ENCODE measurements around the gene MNT.

The MNT gene

GRCh38 chr17:2368359-2368758 is 32.5 kb downstream of the MNT start:
- peaks cover 15% of the 10 kb centered on the region for H3K4me1 Mint-ChIP-seq
- DNase-seq = no peak
- H3K36me3 Mint-ChIP-seq (ENCODE audit: low read depth) = no peaks in the 10 kb centered on the region
- H3K27me3 Mint-ChIP-seq (ENCODE audit: low read depth, poor library complexity) = peaks cover 3% of the 10 kb centered on the region
- H3K9me3 Mint-ChIP-seq = no peaks in the 10 kb centered on the region
- H3K4me3 Mint-ChIP-seq = no peak overlapping the region
- no peak overlapping the region for H3K27ac Mint-ChIP-seq
- TF ChIP-seq CTCF (IDR thresholded peaks at IDR 0.05) = no peak

GRCh38 chr17:2366747-2367494 is 33.9 kb downstream of the MNT start:
- DNase-seq = peak; percentile 56
- Mint-ChIP-seq H3K27me3 (ENCODE audit: low read depth, poor library complexity) (peaks cover 3% of the 10 kb centered on the region), H3K27ac (no peak overlapping the region), H3K4me3 (no peak overlapping the region), H3K4me1 (peaks cover 15% of the 10 kb centered on the region), H3K9me3 (no peaks in the 10 kb centered on the region), H3K36me3 (ENCODE audit: low read depth) (peaks cover 5% of the 10 kb centered on the region)
- TF ChIP-seq CTCF (IDR thresholded peaks at IDR 0.05) = peak; percentile 49

- H3K36me3 Mint-ChIP-seq (ENCODE audit: low read depth) = peaks cover 11% of the 10 kb centered on the region
- H3K27ac Mint-ChIP-seq = no peak overlapping the region
- peaks cover 1% of the 10 kb centered on the region for H3K27me3 Mint-ChIP-seq (ENCODE audit: low read depth, poor library complexity)
- H3K4me3 Mint-ChIP-seq = no peak overlapping the region
- no peaks in the 10 kb centered on the region for H3K9me3 Mint-ChIP-seq
- no peak for TF ChIP-seq CTCF (IDR thresholded peaks at IDR 0.05)
- H3K4me1 Mint-ChIP-seq = peaks cover 21% of the 10 kb centered on the region
- DNase-seq = no peak
These were observed 35.7 kb downstream of the MNT start for GRCh38 chr17:2365132-2365531.

- peaks cover 11% of the 10 kb centered on the region for H3K36me3 Mint-ChIP-seq (ENCODE audit: low read depth)
- no peak overlapping the region for H3K4me3 Mint-ChIP-seq
- peaks cover 17% of the 10 kb centered on the region for H3K4me1 Mint-ChIP-seq
- H3K9me3 Mint-ChIP-seq = no peaks in the 10 kb centered on the region
- H3K27ac Mint-ChIP-seq = no peak overlapping the region
- DNase-seq = no peak
- TF ChIP-seq CTCF (IDR thresholded peaks at IDR 0.05) = no peak
- no peaks in the 10 kb centered on the region for H3K27me3 Mint-ChIP-seq (ENCODE audit: low read depth, poor library complexity)
These were observed 36.1 kb downstream of the MNT start for GRCh38 chr17:2364763-2365116.

GRCh38 chr17:2363851-2364762 is 36.8 kb downstream of the MNT start:
- no peaks in the 10 kb centered on the region for H3K27me3 Mint-ChIP-seq (ENCODE audit: low read depth, poor library complexity)
- peaks cover 11% of the 10 kb centered on the region for H3K36me3 Mint-ChIP-seq (ENCODE audit: low read depth)
- no peak overlapping the region for H3K27ac Mint-ChIP-seq
- no peak for TF ChIP-seq CTCF (IDR thresholded peaks at IDR 0.05)
- no peak overlapping the region for H3K4me3 Mint-ChIP-seq
- no peak for DNase-seq
- H3K9me3 Mint-ChIP-seq = no peaks in the 10 kb centered on the region
- H3K4me1 Mint-ChIP-seq = peaks cover 19% of the 10 kb centered on the region
